Endothelial cell of umbilical vein (primary cell): ENCODE results near the gene CTU2. TPM values are rescaled to one million over a fixed set of nuclear protein-coding genes. Genes with fewer than 3 reads are reported as not detected.

Experiments used
- BruUV-seq: library from RNA; stranded (reverse); fragments of 400-500 nt; replicated peaks from 2 replicates; lab custom pipeline; 2021; lab: Mats Ljungman, UMichigan
- CTCF ChIA-PET: fragments of 300-600, 350-600 bp; sonication (Branson Sonifier 250); formaldehyde crosslinking; loops from one replicate; lab custom pipeline; 2021; ENCODE audit warnings: antibody characterized with exemption, inconsistent platforms; lab: Charles Lee
- POLR2A ChIA-PET: fragments of 300-600, 350-600 bp; sonication (Branson Sonifier 250); formaldehyde crosslinking; loops from one replicate; lab custom pipeline; 2021; ENCODE audit warnings: antibody characterized with exemption, inconsistent platforms; lab: Charles Lee
- DNase-seq: peaks from one replicate; pipeline ENCODE4 v3.0.0-alpha.2; 2011; ENCODE audit warnings: low read depth, low spot score
- FAIRE-seq: peaks from 2 replicates; lab custom pipeline; 2011; peaks lifted over from hg19 to GRCh38; lab: Jason Lieb, UNC
- H2AFZ ChIP-seq: 2 replicates; pipeline ENCODE4 v1.6.0; 2012; ENCODE audit warnings: low read depth, low read length, control low read depth, inconsistent platforms
- H3K27ac ChIP-seq: 2 replicates; pipeline ENCODE4 v1.5.1; 2011; ENCODE audit warnings: low read depth, mild to moderate bottlenecking, control low read depth, low read length, moderate library complexity; ENCODE audit not compliant: insufficient read depth
- H3K27me3 ChIP-seq, 2 experiments: 2 replicates each; pipeline versions ENCODE4 v1.6.0 to v1.6.1; 2011; ENCODE audit warnings: low read length in 2 of 2, mixed read lengths in 1 of 2; ENCODE audit not compliant: control insufficient read depth in 2 of 2, insufficient read depth in 2 of 2
- H3K36me3 ChIP-seq, 2 experiments: 2 replicates in 1 of 2; 3 replicates in 1 of 2; pipeline ENCODE4 v1.5.1; 2011; ENCODE audit warnings: low read length in 2 of 2, mild to moderate bottlenecking in 1 of 2, moderate library complexity in 1 of 2; ENCODE audit not compliant: control insufficient read depth in 2 of 2, insufficient read depth in 2 of 2; ENCODE audit errors: extremely low read depth in 1 of 2
- H3K4me1 ChIP-seq: 3 replicates; pipeline ENCODE4 v1.5.1; 2011; ENCODE audit warnings: mild to moderate bottlenecking, low read length; ENCODE audit not compliant: control insufficient read depth, insufficient read depth; ENCODE audit errors: extremely low read depth
- H3K4me2 ChIP-seq: 2 replicates; pipeline ENCODE4 v1.6.1; 2011; ENCODE audit warnings: low read length, control low read depth, mixed read lengths; ENCODE audit not compliant: insufficient read depth
- H3K4me3 ChIP-seq, 3 experiments: fragments of 200-600 bp in 1 of 3; sonication (generic), shearing (Covaris generic) in 1 of 3; replicated peaks in 1 of 3; 2 replicates each; pipeline ENCODE4 v1.5.1; 2011 to 2016; ENCODE audit warnings: control low read depth in 3 of 3, low read length in 3 of 3, mild to moderate bottlenecking in 2 of 3, inconsistent platforms in 1 of 3, low read depth in 1 of 3, moderate library complexity in 1 of 3; ENCODE audit not compliant: insufficient read depth in 1 of 3
- H3K79me2 ChIP-seq: 2 replicates; pipeline ENCODE4 v1.6.0; 2012; ENCODE audit warnings: low read length, inconsistent platforms; ENCODE audit not compliant: control insufficient read depth, insufficient read depth
- H3K9ac ChIP-seq: replicated peaks from 2 replicates; pipeline ENCODE3; 2011; ENCODE audit warnings: low read length, control low read depth; ENCODE audit not compliant: insufficient read depth; ENCODE audit errors: extremely low read depth
- H3K9me1 ChIP-seq: replicated peaks from 3 replicates; pipeline ENCODE4 v1.6.0; 2011; ENCODE audit warnings: mild to moderate bottlenecking, low read length; ENCODE audit not compliant: control insufficient read depth, insufficient read depth; ENCODE audit errors: extremely low read depth
- H3K9me3 ChIP-seq: replicated peaks from 2 replicates; pipeline ENCODE4 v1.5.1; 2012; ENCODE audit warnings: low read length, inconsistent platforms; ENCODE audit not compliant: control insufficient read depth, insufficient read depth
- H4K20me1 ChIP-seq: replicated peaks from 2 replicates; pipeline ENCODE3; 2011; ENCODE audit warnings: mild to moderate bottlenecking, low read length; ENCODE audit not compliant: control insufficient read depth, insufficient read depth; ENCODE audit errors: extremely low read depth
- CTCF ChIP-seq, 2 donors: IDR thresholded peaks; 1 replicate in 1 of 2; 2 replicates in 1 of 2; pipeline ENCODE4 v1.5.1; 2011; ENCODE audit warnings: low read length in 2 of 2, mild to moderate bottlenecking in 2 of 2, moderate library complexity in 2 of 2, control low read depth in 1 of 2, inconsistent platforms in 1 of 2, low read depth in 1 of 2; ENCODE audit not compliant: insufficient read depth in 1 of 2; ENCODE audit errors: extremely low read depth in 1 of 2
- FOS ChIP-seq: IDR thresholded peaks from 2 replicates; pipeline ENCODE4 v1.6.1; 2011; ENCODE audit warnings: mild to moderate bottlenecking, low read length, moderate library complexity, borderline replicate concordance; ENCODE audit not compliant: insufficient read depth
- MAX ChIP-seq: IDR thresholded peaks from 2 replicates; pipeline ENCODE4 v1.6.1; 2011; ENCODE audit not compliant: insufficient read depth, insufficient read length
- dilution Hi-C: fragments of 300-500 bp; cut with MboI; formaldehyde crosslinking; loops from one replicate; pipeline ENCODE4 v1.15.0; 2019; ENCODE audit warnings: low sequenced_read_pairs; ENCODE audit not compliant: extremely low pct_ligation_motif_present
- intact Hi-C: fragments of 100-400 bp; cut with micrococcal nuclease; formaldehyde crosslinking; loops from one replicate; pipeline ENCODE4 v1.10.0; 2022
- polyA plus RNA-seq, 4 experiments: library from polyadenylated mRNA; depleted of rRNA in 3 of 4; stranded (reverse) in 3 of 4; unstranded in 1 of 4; fragments of >200 nt; gene quantifications; 2 replicates each; pipeline versions ENCODE4 v1.2.1 to v1.2.3, GENCODE V29; 2011 to 2012; ENCODE audit warnings: missing spikeins in 1 of 4
- total RNA-seq: library from RNA; stranded (reverse); gene quantifications from 2 replicates; pipeline ENCODE4 v1.2.3, GENCODE V29; 2021

Gene CTU2
- total and polyA plus RNA-seq, 2 donors (not counting 3 experiments of a cell fraction or from before 2014, with no cell fraction given): 26.1 to 33.7 TPM

- TF ChIP-seq CTCF (IDR thresholded peaks at IDR 0.05; ENCODE audit: extremely low read depth in 1 of 2, insufficient read depth in 1 of 2, low read depth in 1 of 2, low read length in 2 of 2): no peak
- TF ChIP-seq FOS: no peak
- TF ChIP-seq MAX: no peak
- peaks cover 7% of the 10 kb centered on the region for H3K4me1 ChIP-seq
- no peak overlapping the region for H3K9ac ChIP-seq
- H3K4me2 ChIP-seq: no peak overlapping the region
- CTCF ChIA-PET: interaction anchor here (0.7 to 6.7 kb wide), 8 partner anchors 7 to 422 kb away, joined by 3 to 56 read pairs (median 8); partner anchors contain the start of gene PIEZO1
- no TSS peak for BruUV-seq
- no peak overlapping the region for H3K4me3 ChIP-seq
- no peaks in the 10 kb centered on the region for H3K9me3 ChIP-seq
- H3K9me1 ChIP-seq: no peaks in the 10 kb centered on the region
- H2AFZ ChIP-seq: no peak overlapping the region
- H3K79me2 ChIP-seq: peaks cover 27% of the 10 kb centered on the region
- DNase-seq: no peak
- H3K27ac ChIP-seq: no peak overlapping the region
- no peak for FAIRE-seq
- H4K20me1 ChIP-seq: no peaks in the 10 kb centered on the region
- H3K27me3 ChIP-seq: no peaks in the 10 kb centered on the region
- dilution Hi-C loops: no loop called here
- POLR2A ChIA-PET: no interaction called here
- intact Hi-C loops: loop anchor here (1.0 to 2.0 kb wide), 2 partner anchors 40 to 472 kb away; partner anchors contain the start of genes PIEZO1 and ZNF778
- H3K36me3 ChIP-seq: peaks cover 5 to 23% of the 10 kb centered on the region in 2 experiments
Measured at GRCh38 chr16:88744577-88745521, 38.5 kb downstream of the CTU2 start.
